ENCODE data around the gene SCLY. TPM values are rescaled to one million over a fixed set of nuclear protein-coding genes. Genes with fewer than 3 reads are reported as not detected.
A peak's percentile ranks its signal among the peaks of the same experiment; 100 is the strongest.

SCLY gene
- total RNA-seq, 2 donors from 2014 or later = 18.5 to 32.4 TPM

- ATAC-seq (no peak), DNase-seq (no peak)
- Histone ChIP-seq H3K27me3 (no peaks in the 10 kb centered on the region), H3K4me1 (peaks cover 31% of the 10 kb centered on the region), H3K36me3 (replicated peaks in 1 of 2; ENCODE audit: insufficient read depth in 1 of 2, low read depth in 2 of 2) (peaks cover 0 to 22% of the 10 kb centered on the region in 2 donors), H3K27ac (no peak overlapping the region), H3K9me3 (no peaks in the 10 kb centered on the region), H3K4me3 (no peak overlapping the region)
- WGBS, 2 donors = 94 to 96% methylated on average over 15 to 16 of the region's 16 CpGs
- TF ChIP-seq CTCF (IDR thresholded peaks at IDR 0.05) = no peak
- TF ChIP-seq POLR2A (IDR thresholded peaks at IDR 0.05) = no peak
- intact Hi-C loops (cut with DNase I) = no loop called here
These were observed 20.8 kb downstream of the SCLY start for GRCh38 chr2:238081561-238081960.

- intact Hi-C loops (cut with DNase I) = no loop called here
- DNase-seq (peak in 1 of 4 donors; percentile 9), ATAC-seq (no peak)
- no peak overlapping the region for H3K4me3 ChIP-seq
- TF ChIP-seq POLR2A (IDR thresholded peaks at IDR 0.05) (no peak), CTCF (IDR thresholded peaks at IDR 0.05) (no peak)
- H3K4me1 ChIP-seq = peaks cover 31% of the 10 kb centered on the region
- no peaks in the 10 kb centered on the region for H3K27me3 ChIP-seq
- 91 to 95% methylated on average over 11 to 17 of the region's 17 CpGs for WGBS, 2 donors
- no peaks in the 10 kb centered on the region for H3K9me3 ChIP-seq
- H3K27ac ChIP-seq = no peak overlapping the region
- H3K36me3 ChIP-seq (replicated peaks in 1 of 2; ENCODE audit: insufficient read depth in 1 of 2, low read depth in 2 of 2) = peaks cover 0 to 22% of the 10 kb centered on the region in 2 donors
These were observed 21.4 kb downstream of the SCLY start for GRCh38 chr2:238082151-238082550.

GRCh38 chr2:238082827-238083226 lies 22.0 kb downstream of the SCLY start:
- Histone ChIP-seq H3K4me3 (no peak overlapping the region), H3K27ac (no peak overlapping the region), H3K9me3 (no peaks in the 10 kb centered on the region), H3K27me3 (no peaks in the 10 kb centered on the region), H3K4me1 (peaks cover 25% of the 10 kb centered on the region), H3K36me3 (replicated peaks in 1 of 2; ENCODE audit: insufficient read depth in 1 of 2, low read depth in 2 of 2) (peaks cover 0 to 22% of the 10 kb centered on the region in 2 donors)
- DNase-seq (no peak), ATAC-seq (no peak)
- 74 to 97% methylated on average over 6 to 7 of the region's 7 CpGs for WGBS, 2 donors
- TF ChIP-seq POLR2A (IDR thresholded peaks at IDR 0.05) (no peak), CTCF (IDR thresholded peaks at IDR 0.05) (no peak)
- intact Hi-C loops (cut with DNase I) = no loop called here

- Histone ChIP-seq H3K4me3 (no peak overlapping the region), H3K27ac (no peak overlapping the region), H3K36me3 (replicated peaks in 1 of 2; ENCODE audit: insufficient read depth in 1 of 2, low read depth in 2 of 2) (peaks cover 0 to 22% of the 10 kb centered on the region in 2 donors), H3K4me1 (peaks cover 14% of the 10 kb centered on the region), H3K27me3 (no peaks in the 10 kb centered on the region), H3K9me3 (no peaks in the 10 kb centered on the region)
- ATAC-seq (no peak), DNase-seq (no peak)
- 79 to 98% methylated on average over 5 of the region's 5 CpGs for WGBS, 2 donors
- TF ChIP-seq POLR2A (IDR thresholded peaks at IDR 0.05) (no peak), CTCF (IDR thresholded peaks at IDR 0.05) (no peak)
- intact Hi-C loops (cut with DNase I) = no loop called here
These were observed 23.1 kb downstream of the SCLY start for GRCh38 chr2:238083919-238084318.

GRCh38 chr2:238084761-238085160 lies 24.0 kb downstream of the SCLY start:
- no peaks in the 10 kb centered on the region for H3K9me3 ChIP-seq

More at GRCh38 chr2:238084761-238085160, 24.0 kb downstream of the SCLY start:
- no peak for DNase-seq
- WGBS, 2 donors = 87 to 90% methylated on average over 7 of the region's 7 CpGs
- Histone ChIP-seq H3K4me1 (peaks cover 9% of the 10 kb centered on the region), H3K36me3 (replicated peaks in 1 of 2; ENCODE audit: insufficient read depth in 1 of 2, low read depth in 2 of 2) (peaks cover 0 to 22% of the 10 kb centered on the region in 2 donors), H3K4me3 (no peak overlapping the region), H3K27me3 (no peaks in the 10 kb centered on the region), H3K27ac (no peak overlapping the region)
- no peak for ATAC-seq
- intact Hi-C loops (cut with DNase I) = no loop called here
- TF ChIP-seq POLR2A (IDR thresholded peaks at IDR 0.05) = no peak
- no peak for TF ChIP-seq CTCF (IDR thresholded peaks at IDR 0.05)
